SU-DHL-6 (cell line): ENCODE data around the gene ROCK2.

ENCODE experiments used
- H2AFZ ChIP-seq: fragments of 200-600 bp; sonication (generic); 2 replicates; pipeline ENCODE4 v1.6.1; 2014; ENCODE audit warnings: low read depth, mild to moderate bottlenecking, moderate library complexity, mixed read lengths, antibody characterized with exemption, low read length; ENCODE audit not compliant: severe bottlenecking
- H3F3A ChIP-seq: fragments of 200-600 bp; shearing (Covaris generic); 2 replicates; pipeline ENCODE4 v1.6.0; 2016; ENCODE audit warnings: antibody characterized with exemption, mild to moderate bottlenecking; ENCODE audit not compliant: insufficient read depth
- H3K27ac ChIP-seq: fragments of 200-600 bp; sonication (generic); 2 replicates; pipeline ENCODE4 v1.5.1; 2016; ENCODE audit warnings: low read depth, mild to moderate bottlenecking, low read length, moderate library complexity, mixed read lengths
- H3K27me3 ChIP-seq: fragments of 200-600 bp; sonication (generic), shearing (Covaris generic); 2 replicates; pipeline ENCODE4 v1.6.0; 2014; ENCODE audit warnings: mild to moderate bottlenecking, low read length
- H3K36me3 ChIP-seq: fragments of 200-600 bp; sonication (generic); 2 replicates; pipeline ENCODE4 v1.6.1; 2014; ENCODE audit warnings: mild to moderate bottlenecking, low read length, mixed read lengths
- H3K4me2 ChIP-seq: fragments of 300-600, 200-600 bp; shearing (Covaris generic), sonication (generic); 2 replicates; pipeline ENCODE4 v1.6.0; 2014; ENCODE audit warnings: low read length, low read depth, mild to moderate bottlenecking; ENCODE audit not compliant: poor library complexity, severe bottlenecking
- H3K4me3 ChIP-seq: fragments of 200-600 bp; sonication (generic); 2 replicates; pipeline ENCODE4 v1.5.1; 2014; ENCODE audit warnings: antibody characterized with exemption, low read length, mild to moderate bottlenecking, mixed read lengths; ENCODE audit not compliant: insufficient read depth, poor library complexity, severe bottlenecking
- H3K79me2 ChIP-seq: fragments of 200-600 bp; sonication (generic); 2 replicates; pipeline ENCODE4 v1.6.1; 2014; ENCODE audit warnings: mild to moderate bottlenecking, low read length, moderate library complexity; ENCODE audit not compliant: insufficient read depth
- H3K9ac ChIP-seq: fragments of 200-600 bp; sonication (generic); 2 replicates; pipeline ENCODE4 v1.7.0; 2014; ENCODE audit warnings: mild to moderate bottlenecking, low read length
- H3K9me2 ChIP-seq: fragments of 200-600 bp; sonication (generic); replicated peaks from 2 replicates; pipeline ENCODE4 v1.6.1; 2014; ENCODE audit warnings: low read length; ENCODE audit not compliant: insufficient read depth
- H3K9me3 ChIP-seq: fragments of 200-600 bp; sonication (generic); 2 replicates; pipeline ENCODE4 v1.6.1; 2014; ENCODE audit warnings: low read length, mixed read lengths; ENCODE audit not compliant: insufficient read depth
- H4K20me1 ChIP-seq: fragments of 200-600 bp; sonication (generic); 2 replicates; pipeline ENCODE4 v1.6.1; 2014; ENCODE audit warnings: low read depth, mild to moderate bottlenecking, antibody characterized with exemption, low read length, moderate library complexity, mixed read lengths
- CTCF ChIP-seq: fragments of 200-600 bp; sonication (generic); IDR thresholded peaks from one replicate; pipeline ENCODE4 v1.5.1; 2017; ENCODE audit warnings: antibody characterized with exemption, mild to moderate bottlenecking, low read length, moderate library complexity; ENCODE audit not compliant: insufficient read depth, poor library complexity, severe bottlenecking
- EZH2phosphoT487 ChIP-seq: fragments of 200-600 bp; sonication (generic), shearing (Covaris generic); conservative IDR thresholded peaks from 2 replicates; pipeline ENCODE4 v1.6.1; 2018; ENCODE audit warnings: mild to moderate bottlenecking, antibody characterized with exemption, low read length, moderate library complexity, mixed read lengths

The ROCK2 gene

GRCh38 chr2:11270891-11271290 lies 73.5 kb downstream of the ROCK2 start:
- TF ChIP-seq EZH2phosphoT487 (no peak), CTCF (no peak)
- Histone ChIP-seq H4K20me1 (no peaks in the 10 kb centered on the region), H2AFZ (no peak overlapping the region), H3K9me2 (no peaks in the 10 kb centered on the region), H3K4me2 (no peak overlapping the region), H3K4me3 (no peak overlapping the region), H3F3A (no peaks in the 10 kb centered on the region), H3K36me3 (no peaks in the 10 kb centered on the region), H3K79me2 (peaks cover 4% of the 10 kb centered on the region; the same call in 1 of the 2 replicates), H3K9ac (no peak overlapping the region), H3K27ac (no peak overlapping the region), H3K27me3 (no peaks in the 10 kb centered on the region), H3K9me3 (no peaks in the 10 kb centered on the region)

- Histone ChIP-seq H3K4me3 (no peak overlapping the region), H3K36me3 (0 out of 2 replicates have a peak, but pooled peaks cover 8% of the 10 kb centered on the region), H3K27ac (no peak overlapping the region), H3K9ac (no peak overlapping the region), H3K27me3 (no peaks in the 10 kb centered on the region), H3K79me2 (no peaks in the 10 kb centered on the region), H3K9me2 (no peaks in the 10 kb centered on the region), H4K20me1 (no peaks in the 10 kb centered on the region), H3K4me2 (no peak overlapping the region), H3F3A (no peaks in the 10 kb centered on the region), H2AFZ (no peak overlapping the region), H3K9me3 (no peaks in the 10 kb centered on the region)
- no peak for TF ChIP-seq EZH2phosphoT487
- TF ChIP-seq CTCF = no peak
Measured at GRCh38 chr2:11267931-11268330, 76.5 kb downstream of the ROCK2 start.

- no peak overlapping the region for H3K27ac ChIP-seq
- no peaks in the 10 kb centered on the region for H3K9me3 ChIP-seq
- no peaks in the 10 kb centered on the region for H3K9me2 ChIP-seq
- TF ChIP-seq CTCF (no peak), EZH2phosphoT487 (no peak)
- no peak overlapping the region for H3K9ac ChIP-seq
- 0 out of 2 replicates have a peak, but pooled peaks cover 6% of the 10 kb centered on the region for H3K79me2 ChIP-seq
- no peaks in the 10 kb centered on the region for H3F3A ChIP-seq
- H2AFZ ChIP-seq = no peak overlapping the region
- H3K36me3 ChIP-seq = peaks cover 11% of the 10 kb centered on the region; the same call in 1 of the 2 replicates
- H3K4me3 ChIP-seq = no peak overlapping the region
- H3K4me2 ChIP-seq = no peak overlapping the region
- H3K27me3 ChIP-seq = no peaks in the 10 kb centered on the region
- H4K20me1 ChIP-seq = no peaks in the 10 kb centered on the region
Measured at GRCh38 chr2:11264818-11265217, 79.6 kb downstream of the ROCK2 start.

- H3K27me3 ChIP-seq = no peaks in the 10 kb centered on the region
- no peak overlapping the region for H3K9ac ChIP-seq
- no peak overlapping the region for H3K4me3 ChIP-seq
- no peaks in the 10 kb centered on the region for H4K20me1 ChIP-seq
- 0 out of 2 replicates have a peak, but pooled peaks cover 6% of the 10 kb centered on the region for H3K79me2 ChIP-seq
- H3K9me3 ChIP-seq = no peaks in the 10 kb centered on the region
- no peak overlapping the region for H3K4me2 ChIP-seq
- H3K36me3 ChIP-seq = peaks cover 11% of the 10 kb centered on the region; the same call in 1 of the 2 replicates
- H3F3A ChIP-seq = no peaks in the 10 kb centered on the region
- no peak for TF ChIP-seq CTCF
- TF ChIP-seq EZH2phosphoT487 = no peak
- no peaks in the 10 kb centered on the region for H3K9me2 ChIP-seq
- no peak overlapping the region for H2AFZ ChIP-seq
- no peak overlapping the region for H3K27ac ChIP-seq
Measured at GRCh38 chr2:11264007-11264406, 80.4 kb downstream of the ROCK2 start.
